CD4-positive, alpha-beta T cell treated with Interleukin-21 for 1 hour (primary cell): Measurements from ENCODE around the gene VMO1.
A peak's percentile ranks its signal among the peaks of the same experiment; 100 is the strongest.

ENCODE experiments used
- DNase-seq: peaks from one replicate; pipeline ENCODE4 v3.0.0-alpha.2; 2020

VMO1 gene

GRCh38 chr17:4796552-4796920 is 10.4 kb upstream of the VMO1 start:
- DNase-seq: no peak

- DNase-seq: no peak
Measured at GRCh38 chr17:4795168-4795567, 9.0 kb upstream of the VMO1 start.

- DNase-seq: no peak
Measured at GRCh38 chr17:4790705-4791088, 4.5 kb upstream of the VMO1 start.

- peak; percentile 84 for DNase-seq
Measured at GRCh38 chr17:4789951-4790704, 4.0 kb upstream of the VMO1 start.

GRCh38 chr17:4789701-4789950 is 3.5 kb upstream of the VMO1 start:
- no peak for DNase-seq

GRCh38 chr17:4788807-4789700 is 2.9 kb upstream of the VMO1 start, which contains the start of gene GLTPD2:
GLTPD2 (plus strand) TSS chr17:4788964; CDS start chr17:4789012, 48 bp downstream.
- no peak for DNase-seq

GRCh38 chr17:4788159-4788806 is 2.1 kb upstream of the VMO1 start:
- DNase-seq: no peak

GRCh38 chr17:4786516-4786915 is 352 bp upstream of the VMO1 start:
- no peak for DNase-seq

GRCh38 chr17:4785311-4786105 is 656 bp downstream of the VMO1 start:
- DNase-seq: no peak

- no peak for DNase-seq
Measured at GRCh38 chr17:4782652-4783051, 3.5 kb downstream of the VMO1 start.

GRCh38 chr17:4780325-4780955 is 5.7 kb downstream of the VMO1 start:
- no peak for DNase-seq

GRCh38 chr17:4777969-4778760 is 8.0 kb downstream of the VMO1 start:
- no peak for DNase-seq

GRCh38 chr17:4772235-4772613 is 13.9 kb downstream of the VMO1 start:
- DNase-seq: no peak

- no peak for DNase-seq
Measured at GRCh38 chr17:4771519-4772234, 14.5 kb downstream of the VMO1 start, which contains the start of gene TM4SF5. TM4SF5 (plus strand) TSS chr17:4771886; CDS start chr17:4771923, 37 bp downstream.

GRCh38 chr17:4769628-4770027 is 16.5 kb downstream of the VMO1 start:
- DNase-seq: no peak

- no peak for DNase-seq
Measured at GRCh38 chr17:4768298-4768697, 17.9 kb downstream of the VMO1 start.

GRCh38 chr17:4766723-4767122 is 19.4 kb downstream of the VMO1 start:
- no peak for DNase-seq

GRCh38 chr17:4766201-4766600 is 20.0 kb downstream of the VMO1 start:
- DNase-seq: peak; percentile 22

GRCh38 chr17:4764595-4764994 is 21.6 kb downstream of the VMO1 start:
- no peak for DNase-seq

GRCh38 chr17:4759776-4760236 is 26.4 kb downstream of the VMO1 start:
- no peak for DNase-seq

- DNase-seq: no peak
Measured at GRCh38 chr17:4753392-4753791, 32.8 kb downstream of the VMO1 start.
